HCT116 (cell line): ENCODE results near the gene EIPR1. TPM values are rescaled to one million over a fixed set of nuclear protein-coding genes. Genes with fewer than 3 reads are reported as not detected.

Experiments used
- ATAC-seq: fragments of 200-7000 bp; cut with Tn5 transposase; 2 replicates; pipeline ENCODE4 v1.9.1; 2020; ENCODE audit warnings: mild to moderate bottlenecking, moderate library complexity
- BruUV-seq: library from RNA; stranded (reverse); fragments of 400-500 nt; replicated peaks from 2 replicates; lab custom pipeline; 2021; lab: Mats Ljungman, UMichigan
- CTCF ChIA-PET: fragments of 300-600 bp; sonication (Branson Sonifier 250); formaldehyde crosslinking; loops from one replicate; lab custom pipeline; 2021; ENCODE audit warnings: antibody characterized with exemption; lab: Charles Lee
- POLR2A ChIA-PET: fragments of 300-600, 350-600 bp; sonication (Branson Sonifier 250); formaldehyde crosslinking; loops from one replicate; lab custom pipeline; 2021; ENCODE audit warnings: antibody characterized with exemption; lab: Charles Lee
- RAD21 ChIA-PET, 2 experiments: fragments of 300-600 bp; sonication (Branson Sonifier 250); formaldehyde crosslinking; loops; one replicate each; lab custom pipeline; 2023; ENCODE audit warnings: low total read pairs in 2 of 2; ENCODE audit not compliant: uncharacterized antibody in 2 of 2, unreplicated experiment in 2 of 2, low non-redundant PET in 1 of 2; lab: Charles Lee
- DNase-seq: peaks from one replicate; pipeline ENCODE4 v3.0.0-alpha.2; 2010; ENCODE audit warnings: low read depth, low spot score
- H2AFZ ChIP-seq: fragments of 200-600 bp; shearing (Covaris generic), sonication (generic); 2 replicates; pipeline ENCODE4 v1.6.1; 2017; ENCODE audit warnings: low read depth, mixed run types, mixed read lengths, antibody characterized with exemption, low read length; ENCODE audit not compliant: poor library complexity, severe bottlenecking
- H3K27ac ChIP-seq: 2 replicates; pipeline ENCODE4 v1.5.1; 2012; ENCODE audit warnings: low read depth, low read length
- H3K27me3 ChIP-seq: fragments of 200-600 bp; sonication (generic); 2 replicates; pipeline ENCODE4 v1.6.1; 2016; ENCODE audit warnings: mixed run types, low read length, mixed read lengths; ENCODE audit not compliant: insufficient read depth
- H3K36me3 ChIP-seq, 2 experiments: fragments of 200-500 bp in 1 of 2; fragments of 200-600 bp in 1 of 2; sonication (Bioruptor generic) in 1 of 2; sonication (generic) in 1 of 2; 2 replicates each; pipeline versions ENCODE4 v1.5.1 to v1.6.1; 2014 to 2016; ENCODE audit warnings: low read length in 2 of 2, inconsistent platforms in 1 of 2, mixed read lengths in 1 of 2, mixed run types in 1 of 2; ENCODE audit not compliant: insufficient read depth in 2 of 2, control insufficient read depth in 1 of 2
- H3K4me1 ChIP-seq, 2 experiments: fragments of 200-600 bp in 1 of 2; sonication (generic) in 1 of 2; 2 replicates each; pipeline versions ENCODE4 v1.5.1 to v1.6.1; 2012 to 2017; ENCODE audit warnings: low read length in 2 of 2, inconsistent platforms in 1 of 2, mild to moderate bottlenecking in 1 of 2, mixed read lengths in 1 of 2, mixed run types in 1 of 2, moderate library complexity in 1 of 2; ENCODE audit not compliant: insufficient read depth in 2 of 2, control insufficient read depth in 1 of 2
- H3K4me2 ChIP-seq: fragments of 200-600 bp; sonication (generic); 2 replicates; pipeline ENCODE4 v1.6.1; 2017; ENCODE audit warnings: mixed run types, low read length, mixed read lengths
- H3K4me3 ChIP-seq, 2 experiments: fragments of 200-600 bp in 1 of 2; sonication (generic) in 1 of 2; replicated peaks in 1 of 2; 2 replicates each; pipeline ENCODE4 v1.5.1; 2011 to 2016; ENCODE audit warnings: low read length in 2 of 2, control low read depth in 1 of 2, low read depth in 1 of 2, mild to moderate bottlenecking in 1 of 2, mixed read lengths in 1 of 2, mixed run types in 1 of 2
- H3K79me2 ChIP-seq: fragments of 200-600 bp; sonication (generic); 2 replicates; pipeline ENCODE4 v1.6.1; 2017; ENCODE audit warnings: mild to moderate bottlenecking, mixed run types, low read length, moderate library complexity, mixed read lengths; ENCODE audit not compliant: insufficient read depth
- H3K9ac ChIP-seq: fragments of 200-600 bp; sonication (generic); 2 replicates; pipeline ENCODE4 v1.6.1; 2016; ENCODE audit warnings: low read length, mixed read lengths
- H3K9me2 ChIP-seq: fragments of 200-600 bp; sonication (generic), shearing (Covaris generic); 2 replicates; pipeline ENCODE4 v1.6.1; 2017; ENCODE audit warnings: mixed run types, mild to moderate bottlenecking, moderate library complexity; ENCODE audit not compliant: insufficient read depth
- H3K9me3 ChIP-seq, 2 experiments: fragments of 200-500 bp in 1 of 2; fragments of 200-600 bp in 1 of 2; sonication (Bioruptor generic) in 1 of 2; sonication (generic) in 1 of 2; 2 replicates each; pipeline ENCODE4 v1.6.1; 2014 to 2017; ENCODE audit warnings: low read length in 2 of 2, mixed read lengths in 2 of 2, inconsistent platforms in 1 of 2, low read depth in 1 of 2, mild to moderate bottlenecking in 1 of 2, mixed run types in 1 of 2, moderate library complexity in 1 of 2; ENCODE audit not compliant: control insufficient read depth in 1 of 2, insufficient read depth in 1 of 2
- H4K20me1 ChIP-seq: fragments of 200-600 bp; sonication (generic), shearing (Covaris generic); 2 replicates; pipeline ENCODE4 v1.6.1; 2017; ENCODE audit warnings: mixed run types, mild to moderate bottlenecking, moderate library complexity; ENCODE audit not compliant: insufficient read depth
- ATF3 ChIP-seq: IDR thresholded peaks from 2 replicates; pipeline ENCODE4 v1.6.1; 2012
- CBX3 ChIP-seq: IDR thresholded peaks from 2 replicates; pipeline ENCODE4 v1.6.1; 2012; ENCODE audit warnings: low read depth
- CEBPB ChIP-seq: IDR thresholded peaks from 2 replicates; pipeline ENCODE4 v1.6.1; 2012; ENCODE audit warnings: low read depth
- EGR1 ChIP-seq: IDR thresholded peaks from 2 replicates; pipeline ENCODE4 v1.6.1; 2012; ENCODE audit warnings: low read depth
- ELF1 ChIP-seq: IDR thresholded peaks from 2 replicates; pipeline ENCODE4 v1.6.1; 2012; ENCODE audit warnings: low read depth, borderline replicate concordance
- EZH2 ChIP-seq: fragments of 200-600 bp; sonication (generic); IDR thresholded peaks from 2 replicates; pipeline ENCODE4 v1.6.1; 2017; ENCODE audit warnings: antibody characterized with exemption, mixed run types
- EZH2phosphoT487 ChIP-seq: fragments of 200-600 bp; IDR thresholded peaks from 2 replicates; pipeline ENCODE4 v1.6.1; 2018; ENCODE audit warnings: antibody characterized with exemption, borderline replicate concordance
- JUND ChIP-seq: IDR thresholded peaks from 2 replicates; pipeline ENCODE4 v1.6.1; 2012
- MAX ChIP-seq: IDR thresholded peaks from 2 replicates; pipeline ENCODE4 v1.6.1; 2012
- POLR2AphosphoS5 ChIP-seq: IDR thresholded peaks from 2 replicates; pipeline ENCODE4 v1.6.1; 2011; ENCODE audit warnings: mild to moderate bottlenecking, low read depth, low read length, moderate library complexity
- RAD21 ChIP-seq: IDR thresholded peaks from 2 replicates; pipeline ENCODE4 v1.6.1; 2012; ENCODE audit warnings: low read depth, mild to moderate bottlenecking
- REST ChIP-seq: IDR thresholded peaks from 2 replicates; pipeline ENCODE4 v1.6.1; 2012; ENCODE audit warnings: low read depth
- SIN3A ChIP-seq: IDR thresholded peaks from 2 replicates; pipeline ENCODE4 v1.6.1; 2012; ENCODE audit warnings: low read depth
- SRF ChIP-seq: IDR thresholded peaks from 2 replicates; pipeline ENCODE4 v1.6.1; 2012; ENCODE audit warnings: low read depth
- TCF7L2 ChIP-seq: IDR thresholded peaks from 2 replicates; pipeline ENCODE4 v1.7.0; 2011; ENCODE audit warnings: borderline replicate concordance, inconsistent platforms; ENCODE audit not compliant: insufficient read depth, insufficient read length; ENCODE audit errors: extremely low read depth
- ZBTB33 ChIP-seq: IDR thresholded peaks from 2 replicates; pipeline ENCODE4 v1.6.1; 2011; ENCODE audit warnings: mild to moderate bottlenecking, low read length, moderate library complexity; ENCODE audit not compliant: insufficient replicate concordance; ENCODE audit errors: extremely low read depth
- ZFX ChIP-seq: fragments of 450-650 bp; IDR thresholded peaks from 2 replicates; pipeline ENCODE4 v1.6.1; 2017
- ZNF274 ChIP-seq: fragments of 200-500 bp; sonication (Bioruptor generic); IDR thresholded peaks from 2 replicates; pipeline ENCODE4 v1.6.1; 2014; ENCODE audit warnings: mild to moderate bottlenecking, low read depth, low read length, inconsistent platforms
- intact Hi-C: fragments of 100-400 bp; cut with micrococcal nuclease; formaldehyde crosslinking; loops from 2 replicates; pipeline ENCODE4 v1.10.0; 2022
- total RNA-seq: library from RNA; stranded (reverse); gene quantifications from one replicate; pipeline ENCODE4 v1.2.1, GENCODE V29; 2021; ENCODE audit not compliant: unreplicated experiment

EIPR1 gene
- total RNA-seq, 1 experiment from 2014 or later, result 36.9 TPM

- TF ChIP-seq ZBTB33, result no peak
- no peak for TF ChIP-seq ZFX
- TF ChIP-seq EGR1, result no peak
- no peak for TF ChIP-seq TCF7L2
- TF ChIP-seq MAX, result no peak
- no peak for TF ChIP-seq EZH2phosphoT487
- TF ChIP-seq CEBPB, result no peak
- TF ChIP-seq ATF3, result no peak
- TF ChIP-seq, all 23 proteins: peak for 0
Measured at GRCh38 chr2:3311601-3312000, 66.0 kb downstream of the EIPR1 start (continued).

GRCh38 chr2:3309496-3310355, 67.9 kb downstream of the EIPR1 start:
- H3K4me2 ChIP-seq, result no peak overlapping the region
- POLR2A ChIA-PET, result no interaction called here
- peaks cover 5% of the 10 kb centered on the region; the same call in 1 of the 2 replicates for H4K20me1 ChIP-seq
- H3K36me3 ChIP-seq, result no peaks in the 10 kb centered on the region
- DNase-seq (no peak), ATAC-seq (no peak)
- no peaks in the 10 kb centered on the region for H3K27me3 ChIP-seq
- no peaks in the 10 kb centered on the region for H3K9me2 ChIP-seq
- peaks cover 12% of the 10 kb centered on the region; the same call in 1 of the 2 replicates for H3K79me2 ChIP-seq
- H3K27ac ChIP-seq, result no peak overlapping the region
- no peak overlapping the region for H3K9ac ChIP-seq
- BruUV-seq, result no TSS peak
- no peaks in the 10 kb centered on the region for H3K4me1 ChIP-seq
- no peak overlapping the region for H2AFZ ChIP-seq
- intact Hi-C loops, result no loop called here
- H3K4me3 ChIP-seq, result no peak overlapping the region
- no peaks in the 10 kb centered on the region for H3K9me3 ChIP-seq
- CTCF ChIA-PET, result no interaction called here
- RAD21 ChIA-PET, result no interaction called here
- TF ChIP-seq ATF3, result no peak
- TF ChIP-seq EZH2, result no peak
- no peak for TF ChIP-seq ZNF274
- no peak for TF ChIP-seq POLR2AphosphoS5
- TF ChIP-seq CBX3, result no peak
- no peak for TF ChIP-seq EGR1
- TF ChIP-seq JUND, result no peak
- no peak for TF ChIP-seq SRF
- no peak for TF ChIP-seq RAD21
- TF ChIP-seq REST, result no peak
- TF ChIP-seq EZH2phosphoT487, result no peak
- no peak for TF ChIP-seq SIN3A
- TF ChIP-seq ELF1, result no peak
- no peak for TF ChIP-seq CEBPB
